BLaER1 treated with 17β-estradiol and CSF1 and Interleukin-3, amounts not matched to agents 10 nM and 100 nM (cell line): ENCODE results near the gene ZNF625.

Experiments used
- H3K27ac ChIP-seq, 11 experiments: shearing (Covaris generic); formaldehyde crosslinking; 2 replicates each; pipeline ENCODE4 v1.8.1; 2022
- H3K27me3 ChIP-seq, 11 experiments: shearing (Covaris generic); formaldehyde crosslinking; 2 replicates each; pipeline ENCODE4 v1.8.1; 2022
- H3K36me3 ChIP-seq, 11 experiments: shearing (Covaris generic); formaldehyde crosslinking; 2 replicates each; pipeline ENCODE4 v1.8.1; 2022
- H3K4me1 ChIP-seq, 10 experiments: shearing (Covaris generic); formaldehyde crosslinking; 2 replicates each; pipeline ENCODE4 v1.8.1; 2022
- H3K4me2 ChIP-seq, 11 experiments: shearing (Covaris generic); formaldehyde crosslinking; 2 replicates each; pipeline ENCODE4 v1.8.1; 2022
- H3K4me3 ChIP-seq, 10 experiments: shearing (Covaris generic); formaldehyde crosslinking; 2 replicates each; pipeline ENCODE4 v1.8.1; 2022
- H3K9ac ChIP-seq, 11 experiments: shearing (Covaris generic); formaldehyde crosslinking; 2 replicates each; pipeline ENCODE4 v1.8.1; 2022
- H3K9me3 ChIP-seq, 11 experiments: shearing (Covaris generic); formaldehyde crosslinking; replicated peaks in 1 of 11; 2 replicates each; pipeline ENCODE4 v1.8.1; 2022
- H4K20me1 ChIP-seq, 11 experiments: shearing (Covaris generic); formaldehyde crosslinking; 2 replicates each; pipeline ENCODE4 v1.8.1; 2022
- Cebpa-rat ChIP-seq, 11 experiments: shearing (Covaris generic); IDR thresholded peaks; 2 replicates each; pipeline ENCODE4 v1.8.1; 2022

The ZNF625 gene

DNA sequence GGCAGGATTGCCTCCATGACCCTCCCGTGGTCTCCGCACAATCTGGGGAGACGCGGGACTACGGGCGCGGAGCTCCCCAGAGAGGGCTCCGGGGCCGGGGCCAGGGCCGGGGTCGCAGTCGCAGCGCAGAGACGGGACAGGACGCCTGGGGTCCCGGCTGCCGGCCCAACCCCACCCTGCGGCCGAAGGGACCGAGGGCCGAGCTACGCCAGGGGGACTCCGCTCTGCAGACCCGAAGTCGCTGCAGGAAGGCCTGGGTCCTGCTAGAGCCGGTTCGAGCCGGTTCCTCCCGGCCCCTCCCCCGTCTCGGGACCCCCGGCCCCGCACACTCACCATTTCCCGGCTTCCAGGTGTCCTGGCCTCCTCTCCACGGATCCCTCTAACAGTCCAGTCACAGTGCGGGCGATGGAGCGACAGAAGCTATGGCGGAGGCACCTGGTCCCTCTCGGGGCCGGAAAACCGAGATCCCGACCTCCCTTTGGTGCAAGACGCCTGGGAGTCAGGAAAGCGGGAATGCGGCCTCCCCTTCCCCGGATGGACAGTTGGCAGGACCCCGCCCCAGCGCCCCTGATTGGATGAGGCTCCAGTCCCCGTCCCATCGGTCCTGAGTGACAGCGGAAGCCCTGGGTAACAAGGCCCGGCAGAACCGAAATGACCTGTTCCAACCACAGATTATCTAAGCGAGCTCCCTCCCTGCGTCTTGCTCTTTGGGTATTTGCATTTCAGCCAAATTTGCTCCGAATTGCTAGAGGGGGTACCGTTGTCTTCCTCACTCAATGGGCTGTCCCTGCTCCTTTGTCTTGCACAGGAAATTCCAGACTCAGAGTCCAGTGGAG is at the start of gene ZNF625:
ZNF625 (minus strand) TSS at position 512 of the 836 bp plus-strand sequence; CDS start at position 336, 176 bp downstream.
- Histone ChIP-seq H3K27me3 (peaks cover 21 to 36% (median 32%) of the 10 kb centered on the region in 11 experiments), H3K4me2 (peak within 1 kb of the TSS; percentile 60 to 87 (median 75)), H4K20me1 (no peaks in the 10 kb centered on the region), H3K36me3 (peaks cover 0 to 9% (median 0%) of the 10 kb centered on the region in 11 experiments; a peak in 4 of 22 replicates), H3K9ac (peak within 1 kb of the TSS; percentile 71 to 83 (median 81)), H3K27ac (peak within 1 kb of the TSS; percentile 16 to 74 (median 61); a peak in 20 of 22 replicates), H3K9me3 (peaks cover 17 to 44% (median 28%) of the 10 kb centered on the region in 11 experiments), H3K4me1 (peaks cover 0 to 9% (median 0%) of the 10 kb centered on the region in 10 experiments; a peak in 3 of 20 replicates), H3K4me3 (peak within 1 kb of the TSS; percentile 66 to 80 (median 74))
- no peak for TF ChIP-seq Cebpa-rat (IDR thresholded peaks at IDR 0.05)

DNA sequence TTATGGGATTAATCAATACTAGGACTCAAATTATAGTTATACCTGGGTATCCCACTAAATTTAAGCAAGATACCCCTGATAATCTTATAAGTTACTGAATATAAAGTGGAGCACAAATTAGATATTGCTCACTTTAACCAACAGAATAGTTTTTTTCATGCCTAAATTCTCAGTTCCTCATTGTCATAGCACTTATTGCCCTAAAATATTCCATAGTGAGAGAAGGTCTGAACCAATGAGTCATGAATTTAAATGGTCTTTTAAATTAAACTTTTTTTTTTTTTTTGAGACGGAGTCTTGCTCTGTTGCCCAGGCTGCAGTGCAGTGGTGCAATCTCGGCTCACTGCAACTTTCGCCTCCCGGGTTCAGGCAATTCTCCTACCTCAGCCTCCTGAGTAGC is 48.8 kb upstream of the ZNF625 start:
- no peak overlapping the region for H3K27ac ChIP-seq
- H3K27me3 ChIP-seq = no peaks in the 10 kb centered on the region
- H3K4me3 ChIP-seq = no peak overlapping the region
- no peak overlapping the region for H3K4me2 ChIP-seq
- H3K9me3 ChIP-seq = peaks cover 98 to 100% (median 100%) of the 10 kb centered on the region in 11 experiments
- TF ChIP-seq Cebpa-rat (IDR thresholded peaks at IDR 0.05) = no peak
- H3K36me3 ChIP-seq = peaks cover 79 to 98% (median 86%) of the 10 kb centered on the region in 11 experiments
- no peaks in the 10 kb centered on the region for H4K20me1 ChIP-seq
- no peaks in the 10 kb centered on the region for H3K4me1 ChIP-seq
- no peak overlapping the region for H3K9ac ChIP-seq

GRCh38 chr19:12202250-12202649 is 45.7 kb upstream of the ZNF625 start:
- no peak overlapping the region for H3K27ac ChIP-seq

GRCh38 chr19:12199757-12200419 is 43.4 kb upstream of the ZNF625 start:
- no peak overlapping the region for H3K9ac ChIP-seq

More at GRCh38 chr19:12202250-12202649, 45.7 kb upstream of the ZNF625 start:
- Histone ChIP-seq H3K9ac (no peak overlapping the region), H3K4me3 (no peak overlapping the region), H4K20me1 (no peaks in the 10 kb centered on the region), H3K9me3 (peaks cover 98 to 100% (median 100%) of the 10 kb centered on the region in 11 experiments), H3K36me3 (peaks cover 65 to 98% (median 78%) of the 10 kb centered on the region in 11 experiments), H3K27me3 (no peaks in the 10 kb centered on the region), H3K4me1 (0 out of 20 replicates have a peak, but pooled peaks cover 0 to 4% (median 0%) of the 10 kb centered on the region in 10 experiments), H3K4me2 (no peak overlapping the region)
- TF ChIP-seq Cebpa-rat (IDR thresholded peaks at IDR 0.05) = no peak

DNA sequence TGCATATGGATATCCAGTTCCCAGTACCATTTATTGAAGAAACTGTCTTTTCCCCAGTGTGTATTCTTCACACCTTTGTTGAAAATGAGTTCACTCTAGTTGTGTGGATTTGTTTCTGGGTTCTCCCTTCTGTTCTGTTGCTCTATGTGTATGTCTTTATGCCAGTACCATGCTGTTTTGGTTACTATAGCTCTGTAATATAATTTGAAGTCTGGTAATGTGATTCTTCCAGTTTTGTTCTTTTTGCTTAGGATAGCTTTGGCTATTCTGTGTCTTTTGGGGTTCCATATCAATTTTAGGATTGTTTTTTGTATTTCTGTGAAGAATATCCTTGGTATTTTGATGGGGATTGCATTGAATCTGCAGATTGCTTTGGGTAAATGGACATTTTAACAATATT is 41.6 kb upstream of the ZNF625 start:
- Histone ChIP-seq H3K9me3 (peaks cover 98 to 100% (median 100%) of the 10 kb centered on the region in 11 experiments), H3K4me3 (peak overlapping the region in 1 of 10 experiments; percentile 20; a peak in 2 of 20 replicates), H3K4me1 (0 out of 20 replicates have a peak, but pooled peaks cover 0 to 4% (median 0%) of the 10 kb centered on the region in 10 experiments), H3K27ac (no peak overlapping the region), H3K36me3 (peaks cover 63 to 98% (median 79%) of the 10 kb centered on the region in 11 experiments), H3K4me2 (no peak overlapping the region), H3K27me3 (no peaks in the 10 kb centered on the region), H3K9ac (no peak overlapping the region), H4K20me1 (no peaks in the 10 kb centered on the region)
- TF ChIP-seq Cebpa-rat (IDR thresholded peaks at IDR 0.05) = no peak

More at GRCh38 chr19:12199757-12200419, 43.4 kb upstream of the ZNF625 start:
- peaks cover 63 to 98% (median 79%) of the 10 kb centered on the region in 11 experiments for H3K36me3 ChIP-seq
- no peak for TF ChIP-seq Cebpa-rat (IDR thresholded peaks at IDR 0.05)
- no peaks in the 10 kb centered on the region for H4K20me1 ChIP-seq
- H3K4me1 ChIP-seq = 0 out of 20 replicates have a peak, but pooled peaks cover 0 to 4% (median 0%) of the 10 kb centered on the region in 10 experiments
- peaks cover 98 to 100% (median 100%) of the 10 kb centered on the region in 11 experiments for H3K9me3 ChIP-seq
- no peaks in the 10 kb centered on the region for H3K27me3 ChIP-seq
- no peak overlapping the region for H3K4me2 ChIP-seq
- H3K4me3 ChIP-seq = no peak overlapping the region
- no peak overlapping the region for H3K27ac ChIP-seq

DNA sequence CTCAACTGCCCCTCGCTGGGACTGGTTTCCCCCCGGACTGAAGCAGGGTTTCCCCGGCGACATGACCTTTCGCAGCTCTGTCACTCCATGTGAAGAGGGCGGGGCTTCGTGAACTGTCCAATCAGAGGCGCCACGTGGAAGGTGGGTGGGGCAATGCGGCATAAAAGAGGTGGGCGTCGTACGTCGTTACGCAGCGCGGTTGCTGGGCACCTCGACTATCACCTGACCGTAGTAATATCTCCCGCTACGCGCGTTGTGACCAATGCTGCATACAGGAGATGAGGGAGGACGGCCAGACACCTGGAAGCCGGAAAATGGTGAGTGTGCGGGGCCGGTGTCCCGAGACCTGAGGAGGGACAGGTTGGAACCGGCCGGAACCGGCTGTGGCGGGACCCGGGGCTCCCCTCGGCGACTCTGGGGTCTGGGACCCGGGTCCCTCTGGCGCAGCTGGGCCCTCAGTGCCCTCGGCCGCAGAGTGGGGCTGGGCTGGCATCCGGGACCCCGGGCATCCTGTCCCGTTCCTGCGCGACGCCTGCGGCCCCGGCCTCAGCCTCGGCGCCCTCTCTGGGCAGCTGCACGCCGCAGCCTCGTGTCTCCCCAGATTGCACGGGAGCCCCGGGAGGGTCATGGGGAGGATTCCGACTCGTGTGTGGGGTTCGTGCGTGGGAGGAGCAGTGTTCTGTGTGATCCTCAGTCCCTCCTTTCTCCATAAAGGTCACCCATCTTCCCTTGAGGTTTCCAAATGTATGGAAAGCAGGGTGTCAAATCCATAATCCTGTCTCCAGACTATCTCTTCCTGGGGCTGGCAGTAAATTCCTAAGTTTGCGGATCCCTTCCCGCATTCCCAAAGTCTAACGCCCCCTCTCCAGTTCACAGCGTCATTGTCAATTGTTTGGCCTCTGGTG is 38.5 kb upstream of the ZNF625 start:
- 0 out of 20 replicates have a peak, but pooled peaks cover 0 to 4% (median 0%) of the 10 kb centered on the region in 10 experiments for H3K4me1 ChIP-seq
- no peak overlapping the region for H3K27ac ChIP-seq
- peak overlapping the region in 7 of 10 experiments; percentile 24 to 38 (median 26); a peak in 12 of 20 replicates for H3K4me3 ChIP-seq
- H3K36me3 ChIP-seq = peaks cover 80 to 99% (median 92%) of the 10 kb centered on the region in 11 experiments
- H3K4me2 ChIP-seq = no peak overlapping the region
- no peaks in the 10 kb centered on the region for H4K20me1 ChIP-seq
- H3K27me3 ChIP-seq = no peaks in the 10 kb centered on the region
- H3K9ac ChIP-seq = no peak overlapping the region
- H3K9me3 ChIP-seq = peaks cover 100% of the 10 kb centered on the region in 11 experiments
- no peak for TF ChIP-seq Cebpa-rat (IDR thresholded peaks at IDR 0.05)

GRCh38 chr19:12187625-12188024 is 31.1 kb upstream of the ZNF625 start:
- Histone ChIP-seq H4K20me1 (no peaks in the 10 kb centered on the region), H3K4me3 (peak overlapping the region; percentile 2 to 52 (median 38); a peak in 17 of 20 replicates), H3K4me2 (no peak overlapping the region), H3K4me1 (no peaks in the 10 kb centered on the region), H3K27me3 (no peaks in the 10 kb centered on the region), H3K9ac (no peak overlapping the region), H3K27ac (no peak overlapping the region), H3K9me3 (peaks cover 100% of the 10 kb centered on the region in 11 experiments), H3K36me3 (peaks cover 99 to 100% (median 100%) of the 10 kb centered on the region in 11 experiments)
- TF ChIP-seq Cebpa-rat (IDR thresholded peaks at IDR 0.05) = no peak

GRCh38 chr19:12180377-12180776 is 23.8 kb upstream of the ZNF625 start:
- peaks cover 99 to 100% (median 100%) of the 10 kb centered on the region in 11 experiments for H3K36me3 ChIP-seq
- H4K20me1 ChIP-seq = peaks cover 0 to 5% (median 0%) of the 10 kb centered on the region in 11 experiments; a peak in 1 of 22 replicates
- no peak overlapping the region for H3K4me2 ChIP-seq
- no peaks in the 10 kb centered on the region for H3K27me3 ChIP-seq
- H3K4me3 ChIP-seq = peak overlapping the region in 6 of 10 experiments; percentile 2 to 53 (median 31); a peak in 7 of 20 replicates
- no peaks in the 10 kb centered on the region for H3K4me1 ChIP-seq
- H3K27ac ChIP-seq = no peak overlapping the region
- TF ChIP-seq Cebpa-rat (IDR thresholded peaks at IDR 0.05) = no peak
- H3K9me3 ChIP-seq = peaks cover 100% of the 10 kb centered on the region in 11 experiments
- no peak overlapping the region for H3K9ac ChIP-seq
